HEK293 (cell line): Measurements from ENCODE around the gene ZNF829.

Experiments
- GLI2 ChIP-seq: fragments of 450-650 bp; formaldehyde crosslinking; IDR thresholded peaks from 2 replicates; pipeline ENCODE4; 2017; ENCODE audit warnings: missing biosample characterization, missing genetic modification characterization, low read depth, borderline replicate concordance
- GLIS1 ChIP-seq: fragments of 450-650 bp; formaldehyde crosslinking; IDR thresholded peaks from 2 replicates; pipeline ENCODE4 v1.5.1; 2016; ENCODE audit warnings: missing biosample characterization, missing genetic modification characterization
- GLIS2 ChIP-seq: fragments of 450-650 bp; formaldehyde crosslinking; IDR thresholded peaks from 2 replicates; pipeline ENCODE4 v1.5.1; 2016; ENCODE audit warnings: missing biosample characterization, missing genetic modification characterization
- KLF8 ChIP-seq: fragments of 450-650 bp; formaldehyde crosslinking; IDR thresholded peaks from 2 replicates; pipeline ENCODE4 v1.5.1; 2016; ENCODE audit warnings: missing biosample characterization, missing genetic modification characterization
- ZNF175 ChIP-seq: fragments of 450-650 bp; formaldehyde crosslinking; IDR thresholded peaks from 2 replicates; pipeline ENCODE4 v1.5.1; 2016; ENCODE audit warnings: missing biosample characterization, missing genetic modification characterization
- ZNF324 ChIP-seq: fragments of 450-650 bp; formaldehyde crosslinking; IDR thresholded peaks from 2 replicates; pipeline ENCODE4 v1.5.1; 2016; ENCODE audit warnings: missing biosample characterization, missing genetic modification characterization
- ZNF404 ChIP-seq: fragments of 450-650 bp; formaldehyde crosslinking; IDR thresholded peaks from 2 replicates; pipeline ENCODE4 v1.5.1; 2017; ENCODE audit warnings: missing biosample characterization, missing genetic modification characterization
- ZNF549 ChIP-seq: fragments of 450-650 bp; IDR thresholded peaks from 2 replicates; pipeline ENCODE4 v1.5.1; 2018; ENCODE audit warnings: missing biosample characterization, missing genetic modification characterization, mild to moderate bottlenecking, inconsistent platforms, moderate library complexity
- ZNF555 ChIP-seq: fragments of 450-650 bp; formaldehyde crosslinking; conservative IDR thresholded peaks from 2 replicates; pipeline ENCODE4 v1.5.1; 2017; ENCODE audit warnings: missing biosample characterization, mild to moderate bottlenecking, missing genetic modification characterization, inconsistent platforms
- ZNF621 ChIP-seq: fragments of 450-650 bp; formaldehyde crosslinking; IDR thresholded peaks from 2 replicates; pipeline ENCODE4 v1.5.1; 2017; ENCODE audit warnings: missing biosample characterization, missing genetic modification characterization
- ZNF623 ChIP-seq: fragments of 450-650 bp; formaldehyde crosslinking; IDR thresholded peaks from 2 replicates; pipeline ENCODE4 v1.5.1; 2016; ENCODE audit warnings: missing biosample characterization, missing genetic modification characterization
- ZNF624 ChIP-seq: fragments of 450-650 bp; formaldehyde crosslinking; IDR thresholded peaks from 2 replicates; pipeline ENCODE4 v1.5.1; 2017; ENCODE audit warnings: missing biosample characterization, missing genetic modification characterization
- ZNF777 ChIP-seq: fragments of 450-650 bp; formaldehyde crosslinking; IDR thresholded peaks from 2 replicates; pipeline ENCODE4 v1.5.1; 2017; ENCODE audit warnings: missing biosample characterization, missing genetic modification characterization, borderline replicate concordance
- ZNF830 ChIP-seq: fragments of 450-650 bp; IDR thresholded peaks from 2 replicates; pipeline ENCODE4 v1.5.0; 2018; ENCODE audit warnings: missing biosample characterization, missing genetic modification characterization, low read depth, mild to moderate bottlenecking, moderate library complexity
- TF ChIP-seq, protein P1 (sequence below): fragments of 450-650 bp; formaldehyde crosslinking; IDR thresholded peaks from 2 replicates; pipeline ENCODE4 v1.5.1; 2016; ENCODE audit warnings: missing biosample characterization, missing genetic modification characterization, borderline replicate concordance
- TF ChIP-seq, protein P2 (sequence below): fragments of 450-650 bp; formaldehyde crosslinking; IDR thresholded peaks from 2 replicates; pipeline ENCODE4 v1.5.1; 2016; ENCODE audit warnings: missing biosample characterization, missing genetic modification characterization
- TF ChIP-seq, protein P3 (sequence below): fragments of 450-650 bp; formaldehyde crosslinking; IDR thresholded peaks from 2 replicates; pipeline ENCODE4 v1.5.1; 2016; ENCODE audit warnings: missing biosample characterization, missing genetic modification characterization
- TF ChIP-seq, protein P4 (sequence below): fragments of 450-650 bp; formaldehyde crosslinking; IDR thresholded peaks from 2 replicates; pipeline ENCODE4 v1.5.1; 2017; ENCODE audit warnings: missing biosample characterization, missing genetic modification characterization
- TF ChIP-seq, protein P5 (sequence below): fragments of 450-650 bp; formaldehyde crosslinking; conservative IDR thresholded peaks from 2 replicates; pipeline ENCODE4 v1.5.1; 2016; ENCODE audit warnings: low read depth, missing biosample characterization, missing genetic modification characterization
- TF ChIP-seq, protein P6 (sequence below): fragments of 450-650 bp; formaldehyde crosslinking; IDR thresholded peaks from 2 replicates; pipeline ENCODE4 v1.5.1; 2016; ENCODE audit warnings: missing biosample characterization, missing genetic modification characterization, borderline replicate concordance
- TF ChIP-seq, protein P7 (sequence below): fragments of 450-650 bp; formaldehyde crosslinking; IDR thresholded peaks from 2 replicates; pipeline ENCODE4 v1.5.1; 2016; ENCODE audit warnings: missing biosample characterization, missing genetic modification characterization

Gene ZNF829

DNA sequence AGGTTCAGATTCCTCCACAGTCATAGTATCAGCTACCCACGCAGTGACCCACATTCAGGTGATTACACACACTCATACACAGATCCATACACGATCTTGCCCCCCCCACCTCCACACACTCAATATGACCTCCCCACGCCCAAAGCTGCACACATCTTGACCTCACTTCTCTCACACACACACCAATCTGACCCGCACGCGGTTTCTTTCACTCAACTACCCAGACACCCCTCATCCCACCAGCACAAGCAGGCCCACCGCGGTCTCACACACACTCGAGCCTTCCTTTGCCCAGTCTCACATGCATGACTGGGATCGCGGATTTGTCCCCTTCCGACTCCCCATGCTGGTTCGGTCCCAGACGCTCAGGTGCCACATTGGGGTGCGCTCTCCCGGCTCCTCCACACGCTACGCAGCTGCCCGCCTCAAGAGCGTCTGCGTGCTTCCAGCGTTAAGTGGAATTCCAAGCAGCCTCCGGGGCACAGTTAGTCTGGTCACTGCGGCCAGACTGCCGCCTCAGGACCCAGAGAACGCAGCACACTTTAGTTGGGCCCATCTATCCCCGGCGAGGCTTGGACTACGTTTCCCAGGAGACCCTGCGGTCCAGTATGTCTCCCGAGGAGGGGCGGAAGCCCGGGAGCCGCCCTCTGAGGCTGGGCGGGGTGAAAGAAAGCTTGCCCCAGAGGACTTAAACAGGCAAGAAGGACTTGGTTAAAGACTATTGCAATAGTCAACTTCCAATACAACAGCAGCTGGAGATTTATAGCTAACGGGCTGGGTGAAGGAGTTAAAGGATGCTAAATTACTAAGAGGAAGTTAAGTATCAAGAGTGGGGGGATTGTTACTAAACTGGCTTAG lies 66.2 kb downstream of the ZNF829 start (continued):
- TF ChIP-seq, protein P1, sequence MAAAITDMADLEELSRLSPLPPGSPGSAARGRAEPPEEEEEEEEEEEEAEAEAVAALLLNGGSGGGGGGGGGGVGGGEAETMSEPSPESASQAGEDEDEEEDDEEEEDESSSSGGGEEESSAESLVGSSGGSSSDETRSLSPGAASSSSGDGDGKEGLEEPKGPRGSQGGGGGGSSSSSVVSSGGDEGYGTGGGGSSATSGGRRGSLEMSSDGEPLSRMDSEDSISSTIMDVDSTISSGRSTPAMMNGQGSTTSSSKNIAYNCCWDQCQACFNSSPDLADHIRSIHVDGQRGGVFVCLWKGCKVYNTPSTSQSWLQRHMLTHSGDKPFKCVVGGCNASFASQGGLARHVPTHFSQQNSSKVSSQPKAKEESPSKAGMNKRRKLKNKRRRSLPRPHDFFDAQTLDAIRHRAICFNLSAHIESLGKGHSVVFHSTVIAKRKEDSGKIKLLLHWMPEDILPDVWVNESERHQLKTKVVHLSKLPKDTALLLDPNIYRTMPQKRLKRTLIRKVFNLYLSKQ (tag by site-specific recombination) = peak; percentile 80
- no peak for TF ChIP-seq ZNF549
- no peak for TF ChIP-seq ZNF404 (tag by site-specific recombination)
- TF ChIP-seq, protein P2, sequence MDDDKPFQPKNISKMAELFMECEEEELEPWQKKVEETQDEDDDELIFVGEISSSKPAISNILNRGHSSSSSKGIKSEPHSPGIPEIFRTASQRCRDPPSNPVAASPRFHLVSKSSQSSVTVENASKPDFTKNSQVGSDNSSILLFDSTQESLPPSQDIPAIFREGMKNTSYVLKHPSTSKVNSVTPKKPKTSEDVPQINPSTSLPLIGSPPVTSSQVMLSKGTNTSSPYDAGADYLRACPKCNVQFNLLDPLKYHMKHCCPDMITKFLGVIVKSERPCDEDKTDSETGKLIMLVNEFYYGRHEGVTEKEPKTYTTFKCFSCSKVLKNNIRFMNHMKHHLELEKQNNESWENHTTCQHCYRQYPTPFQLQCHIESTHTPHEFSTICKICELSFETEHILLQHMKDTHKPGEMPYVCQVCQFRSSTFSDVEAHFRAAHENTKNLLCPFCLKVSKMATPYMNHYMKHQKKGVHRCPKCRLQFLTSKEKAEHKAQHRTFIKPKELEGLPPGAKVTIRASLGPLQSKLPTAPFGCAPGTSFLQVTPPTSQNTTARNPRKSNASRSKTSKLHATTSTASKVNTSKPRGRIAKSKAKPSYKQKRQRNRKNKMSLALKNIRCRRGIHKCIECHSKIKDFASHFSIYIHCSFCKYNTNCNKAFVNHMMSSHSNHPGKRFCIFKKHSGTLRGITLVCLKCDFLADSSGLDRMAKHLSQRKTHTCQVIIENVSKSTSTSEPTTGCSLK = no peak; the same call in 1 of the 2 replicates
- TF ChIP-seq GLI2 (tag by site-specific recombination) = no peak
- peak; percentile 80; the same call in 1 of the 2 replicates for TF ChIP-seq ZNF324 (tag by site-specific recombination)
- TF ChIP-seq GLIS2 (tag by site-specific recombination) = peak; percentile 68; the same call in 1 of the 2 replicates
- peak; percentile 18; the same call in 1 of the 2 replicates for TF ChIP-seq GLIS1
- TF ChIP-seq KLF8 = peak; percentile 83
- TF ChIP-seq, protein P3, sequence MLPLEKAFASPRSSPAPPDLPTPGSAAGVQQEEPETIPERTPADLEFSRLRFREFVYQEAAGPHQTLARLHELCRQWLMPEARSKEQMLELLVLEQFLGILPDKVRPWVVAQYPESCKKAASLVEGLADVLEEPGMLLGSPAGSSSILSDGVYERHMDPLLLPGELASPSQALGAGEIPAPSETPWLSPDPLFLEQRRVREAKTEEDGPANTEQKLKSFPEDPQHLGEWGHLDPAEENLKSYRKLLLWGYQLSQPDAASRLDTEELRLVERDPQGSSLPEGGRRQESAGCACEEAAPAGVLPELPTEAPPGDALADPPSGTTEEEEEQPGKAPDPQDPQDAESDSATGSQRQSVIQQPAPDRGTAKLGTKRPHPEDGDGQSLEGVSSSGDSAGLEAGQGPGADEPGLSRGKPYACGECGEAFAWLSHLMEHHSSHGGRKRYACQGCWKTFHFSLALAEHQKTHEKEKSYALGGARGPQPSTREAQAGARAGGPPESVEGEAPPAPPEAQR = peak; percentile 81; the same call in 1 of the 2 replicates
- TF ChIP-seq, protein P4, sequence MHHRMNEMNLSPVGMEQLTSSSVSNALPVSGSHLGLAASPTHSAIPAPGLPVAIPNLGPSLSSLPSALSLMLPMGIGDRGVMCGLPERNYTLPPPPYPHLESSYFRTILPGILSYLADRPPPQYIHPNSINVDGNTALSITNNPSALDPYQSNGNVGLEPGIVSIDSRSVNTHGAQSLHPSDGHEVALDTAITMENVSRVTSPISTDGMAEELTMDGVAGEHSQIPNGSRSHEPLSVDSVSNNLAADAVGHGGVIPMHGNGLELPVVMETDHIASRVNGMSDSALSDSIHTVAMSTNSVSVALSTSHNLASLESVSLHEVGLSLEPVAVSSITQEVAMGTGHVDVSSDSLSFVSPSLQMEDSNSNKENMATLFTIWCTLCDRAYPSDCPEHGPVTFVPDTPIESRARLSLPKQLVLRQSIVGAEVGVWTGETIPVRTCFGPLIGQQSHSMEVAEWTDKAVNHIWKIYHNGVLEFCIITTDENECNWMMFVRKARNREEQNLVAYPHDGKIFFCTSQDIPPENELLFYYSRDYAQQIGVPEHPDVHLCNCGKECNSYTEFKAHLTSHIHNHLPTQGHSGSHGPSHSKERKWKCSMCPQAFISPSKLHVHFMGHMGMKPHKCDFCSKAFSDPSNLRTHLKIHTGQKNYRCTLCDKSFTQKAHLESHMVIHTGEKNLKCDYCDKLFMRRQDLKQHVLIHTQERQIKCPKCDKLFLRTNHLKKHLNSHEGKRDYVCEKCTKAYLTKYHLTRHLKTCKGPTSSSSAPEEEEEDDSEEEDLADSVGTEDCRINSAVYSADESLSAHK (tag by site-specific recombination) = peak; percentile 8; the same call in 1 of the 2 replicates
- TF ChIP-seq, protein P5, sequence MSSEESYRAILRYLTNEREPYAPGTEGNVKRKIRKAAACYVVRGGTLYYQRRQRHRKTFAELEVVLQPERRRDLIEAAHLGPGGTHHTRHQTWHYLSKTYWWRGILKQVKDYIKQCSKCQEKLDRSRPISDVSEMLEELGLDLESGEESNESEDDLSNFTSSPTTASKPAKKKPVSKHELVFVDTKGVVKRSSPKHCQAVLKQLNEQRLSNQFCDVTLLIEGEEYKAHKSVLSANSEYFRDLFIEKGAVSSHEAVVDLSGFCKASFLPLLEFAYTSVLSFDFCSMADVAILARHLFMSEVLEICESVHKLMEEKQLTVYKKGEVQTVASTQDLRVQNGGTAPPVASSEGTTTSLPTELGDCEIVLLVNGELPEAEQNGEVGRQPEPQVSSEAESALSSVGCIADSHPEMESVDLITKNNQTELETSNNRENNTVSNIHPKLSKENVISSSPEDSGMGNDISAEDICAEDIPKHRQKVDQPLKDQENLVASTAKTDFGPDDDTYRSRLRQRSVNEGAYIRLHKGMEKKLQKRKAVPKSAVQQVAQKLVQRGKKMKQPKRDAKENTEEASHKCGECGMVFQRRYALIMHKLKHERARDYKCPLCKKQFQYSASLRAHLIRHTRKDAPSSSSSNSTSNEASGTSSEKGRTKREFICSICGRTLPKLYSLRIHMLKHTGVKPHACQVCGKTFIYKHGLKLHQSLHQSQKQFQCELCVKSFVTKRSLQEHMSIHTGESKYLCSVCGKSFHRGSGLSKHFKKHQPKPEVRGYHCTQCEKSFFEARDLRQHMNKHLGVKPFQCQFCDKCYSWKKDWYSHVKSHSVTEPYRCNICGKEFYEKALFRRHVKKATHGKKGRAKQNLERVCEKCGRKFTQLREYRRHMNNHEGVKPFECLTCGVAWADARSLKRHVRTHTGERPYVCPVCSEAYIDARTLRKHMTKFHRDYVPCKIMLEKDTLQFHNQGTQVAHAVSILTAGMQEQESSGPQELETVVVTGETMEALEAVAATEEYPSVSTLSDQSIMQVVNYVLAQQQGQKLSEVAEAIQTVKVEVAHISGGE = peak; percentile 83
- no peak for TF ChIP-seq ZNF621 (tag by site-specific recombination)
- TF ChIP-seq ZNF624 (tag by site-specific recombination) = no peak
- no peak for TF ChIP-seq ZNF623 (tag by site-specific recombination)
- no peak; the same call in 1 of the 2 replicates for TF ChIP-seq ZNF777
- TF ChIP-seq ZNF830 (tag by site-specific recombination) = no peak
- TF ChIP-seq, protein P6, sequence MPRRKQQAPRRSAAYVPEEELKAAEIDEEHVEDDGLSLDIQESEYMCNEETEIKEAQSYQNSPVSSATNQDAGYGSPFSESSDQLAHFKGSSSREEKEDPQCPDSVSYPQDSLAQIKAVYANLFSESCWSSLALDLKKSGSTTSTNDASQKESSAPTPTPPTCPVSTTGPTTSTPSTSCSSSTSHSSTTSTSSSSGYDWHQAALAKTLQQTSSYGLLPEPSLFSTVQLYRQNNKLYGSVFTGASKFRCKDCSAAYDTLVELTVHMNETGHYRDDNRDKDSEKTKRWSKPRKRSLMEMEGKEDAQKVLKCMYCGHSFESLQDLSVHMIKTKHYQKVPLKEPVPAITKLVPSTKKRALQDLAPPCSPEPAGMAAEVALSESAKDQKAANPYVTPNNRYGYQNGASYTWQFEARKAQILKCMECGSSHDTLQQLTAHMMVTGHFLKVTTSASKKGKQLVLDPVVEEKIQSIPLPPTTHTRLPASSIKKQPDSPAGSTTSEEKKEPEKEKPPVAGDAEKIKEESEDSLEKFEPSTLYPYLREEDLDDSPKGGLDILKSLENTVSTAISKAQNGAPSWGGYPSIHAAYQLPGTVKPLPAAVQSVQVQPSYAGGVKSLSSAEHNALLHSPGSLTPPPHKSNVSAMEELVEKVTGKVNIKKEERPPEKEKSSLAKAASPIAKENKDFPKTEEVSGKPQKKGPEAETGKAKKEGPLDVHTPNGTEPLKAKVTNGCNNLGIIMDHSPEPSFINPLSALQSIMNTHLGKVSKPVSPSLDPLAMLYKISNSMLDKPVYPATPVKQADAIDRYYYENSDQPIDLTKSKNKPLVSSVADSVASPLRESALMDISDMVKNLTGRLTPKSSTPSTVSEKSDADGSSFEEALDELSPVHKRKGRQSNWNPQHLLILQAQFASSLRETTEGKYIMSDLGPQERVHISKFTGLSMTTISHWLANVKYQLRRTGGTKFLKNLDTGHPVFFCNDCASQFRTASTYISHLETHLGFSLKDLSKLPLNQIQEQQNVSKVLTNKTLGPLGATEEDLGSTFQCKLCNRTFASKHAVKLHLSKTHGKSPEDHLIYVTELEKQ = peak; percentile 63; the same call in 1 of the 2 replicates
- TF ChIP-seq, protein P7, sequence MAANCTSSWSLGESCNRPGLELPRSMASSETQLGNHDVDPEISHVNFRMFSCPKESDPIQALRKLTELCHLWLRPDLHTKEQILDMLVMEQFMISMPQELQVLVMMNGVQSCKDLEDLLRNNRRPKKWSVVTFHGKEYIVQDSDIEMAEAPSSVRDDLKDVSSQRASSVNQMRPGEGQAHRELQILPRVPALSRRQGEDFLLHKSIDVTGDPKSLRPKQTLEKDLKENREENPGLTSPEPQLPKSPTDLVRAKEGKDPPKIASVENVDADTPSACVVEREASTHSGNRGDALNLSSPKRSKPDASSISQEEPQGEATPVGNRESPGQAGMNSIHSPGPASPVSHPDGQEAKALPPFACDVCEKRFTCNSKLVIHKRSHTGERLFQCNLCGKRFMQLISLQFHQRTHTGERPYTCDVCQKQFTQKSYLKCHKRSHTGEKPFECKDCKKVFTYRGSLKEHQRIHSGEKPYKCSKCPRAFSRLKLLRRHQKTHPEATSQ = no peak
- no peak for TF ChIP-seq ZNF175 (tag by site-specific recombination)
- TF ChIP-seq ZNF555 (tag by site-specific recombination) = no peak
